Raji (cell line): ENCODE data around the gene GPR142.

ENCODE experiments used
- POLR2A ChIP-seq: IDR thresholded peaks from 2 replicates; pipeline ENCODE4 v1.6.1; 2011; ENCODE audit warnings: low read depth, low read length, control low read depth; ENCODE audit not compliant: insufficient read depth

The GPR142 gene

DNA sequence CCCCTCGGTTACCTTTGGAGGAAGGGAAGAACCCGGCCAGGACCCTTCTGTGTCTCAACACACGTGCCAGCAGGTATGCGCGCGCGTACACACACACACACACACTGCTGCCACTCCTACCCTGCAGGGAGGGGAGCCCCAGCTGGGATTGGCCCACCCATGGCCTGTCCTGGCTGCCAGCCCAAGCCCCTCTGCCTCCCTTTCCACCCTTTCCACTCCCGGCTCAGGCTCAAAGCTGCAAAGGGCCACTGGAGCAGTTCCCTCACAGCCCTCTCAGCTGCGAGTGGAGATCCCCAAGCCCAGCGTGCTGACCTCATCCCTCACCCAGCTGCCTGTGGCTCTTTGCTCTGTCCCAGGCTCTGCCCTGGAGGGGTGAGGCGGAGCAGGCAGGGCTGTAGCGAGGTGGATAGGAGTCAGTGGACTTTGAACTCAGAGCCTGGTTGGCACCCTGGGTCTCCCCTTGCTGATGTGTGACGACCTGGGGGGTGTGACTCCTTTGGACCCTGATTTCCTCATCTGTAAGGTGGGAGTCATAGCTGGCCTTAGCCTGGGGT is 26.8 kb upstream of the GPR142 start:
- TF ChIP-seq POLR2A, result no peak

DNA sequence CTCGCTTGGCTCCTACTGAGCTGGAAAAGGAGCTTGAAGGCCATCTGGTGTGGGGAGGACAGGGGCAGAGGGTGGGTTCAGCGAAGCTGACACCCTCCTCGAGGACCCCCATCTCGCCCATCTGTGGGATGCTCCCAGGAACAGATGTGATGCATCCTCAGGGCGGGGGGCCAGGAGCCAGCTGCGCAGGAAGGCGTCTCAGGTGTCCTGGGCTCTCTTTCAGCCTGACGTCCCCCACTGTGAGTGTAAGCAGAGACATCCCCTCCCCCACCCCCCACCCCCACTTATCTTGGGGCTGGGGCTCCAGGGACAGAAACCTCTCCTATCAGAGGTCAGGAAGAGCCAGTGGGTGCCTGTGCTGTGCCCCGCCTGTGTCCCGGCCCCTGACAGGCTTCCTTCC is 25.1 kb upstream of the GPR142 start:
- no peak for TF ChIP-seq POLR2A

DNA sequence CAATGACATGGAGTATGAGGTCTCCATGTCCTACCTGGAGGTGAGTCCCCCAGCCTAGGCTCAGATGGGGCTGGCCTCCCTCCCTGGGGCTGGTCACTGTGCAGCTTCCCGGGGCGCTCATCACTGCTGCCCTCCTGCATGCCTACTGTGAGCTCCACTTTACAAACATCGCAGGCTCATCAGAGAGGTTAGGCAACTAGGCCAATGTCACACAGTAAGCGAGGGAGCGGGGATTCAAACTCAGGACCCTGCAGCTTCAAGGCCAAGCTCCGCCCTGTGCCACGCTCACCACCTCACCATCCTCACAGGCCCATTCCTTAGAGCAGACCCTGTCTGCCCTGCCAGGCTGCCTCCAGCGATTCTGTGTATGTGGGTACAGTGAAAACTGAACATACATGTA is 24.2 kb upstream of the GPR142 start:
- TF ChIP-seq POLR2A, result no peak

DNA sequence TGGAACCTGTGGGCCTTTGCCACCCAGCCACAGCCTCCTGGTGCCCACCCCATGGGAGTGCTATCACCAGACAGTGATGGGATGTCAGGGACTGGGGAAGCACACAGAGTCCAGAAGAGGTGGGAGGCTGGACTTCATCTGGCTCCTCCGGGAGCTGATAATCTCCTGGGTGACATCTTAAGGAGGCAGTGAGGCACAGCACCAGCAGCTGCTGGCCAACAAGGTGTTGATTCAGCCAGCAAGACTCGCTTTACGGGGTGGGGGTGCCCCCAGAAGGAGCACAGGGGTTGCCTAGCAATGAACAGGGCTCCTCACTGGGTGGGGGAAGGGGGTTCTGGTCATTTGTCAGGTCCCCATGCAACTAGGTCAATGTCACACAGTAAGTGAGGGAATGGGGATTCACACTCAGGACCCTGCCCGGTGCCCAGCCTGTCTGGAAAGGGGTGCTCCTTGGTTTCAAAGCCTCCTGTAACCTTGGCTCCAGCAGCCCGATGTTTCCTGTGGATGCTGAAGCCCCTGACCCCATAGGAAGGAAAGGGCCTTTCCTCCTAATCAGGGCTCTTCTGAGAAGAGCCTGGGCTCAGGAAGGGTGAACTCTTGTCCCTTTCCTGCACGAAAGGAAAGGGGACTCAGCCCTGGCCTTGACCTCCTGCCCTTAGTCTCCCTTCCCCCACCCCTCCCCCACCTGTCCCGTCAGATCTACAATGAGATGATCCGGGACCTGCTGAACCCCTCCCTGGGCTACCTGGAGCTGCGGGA is 23.6 kb upstream of the GPR142 start:
- TF ChIP-seq POLR2A, result no peak

GRCh38 chr17:74344658-74345057 is 22.6 kb upstream of the GPR142 start:
- TF ChIP-seq POLR2A, result no peak

- no peak for TF ChIP-seq POLR2A
Measured at GRCh38 chr17:74345433-74346241, 21.7 kb upstream of the GPR142 start.

DNA sequence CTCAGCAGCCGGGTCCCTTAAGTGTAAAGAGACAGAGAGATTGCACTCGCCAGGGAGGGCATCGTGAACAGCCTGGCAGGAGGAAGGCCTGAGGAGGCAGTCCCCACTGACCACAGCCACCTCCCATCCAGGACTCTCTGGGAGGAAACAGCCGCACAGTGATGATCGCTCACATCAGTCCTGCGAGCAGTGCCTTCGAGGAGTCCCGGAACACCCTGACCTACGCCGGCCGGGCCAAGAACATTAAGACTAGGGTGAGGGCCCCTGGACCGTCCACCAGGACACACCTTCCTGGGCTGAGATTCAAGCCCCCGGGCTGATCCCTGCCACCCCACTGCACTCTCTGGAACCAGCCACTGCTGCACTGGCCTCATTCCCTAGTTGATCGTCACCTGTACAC is 19.7 kb upstream of the GPR142 start:
- TF ChIP-seq POLR2A, result no peak

- no peak for TF ChIP-seq POLR2A
Measured at GRCh38 chr17:74349120-74349519, 18.2 kb upstream of the GPR142 start.

- TF ChIP-seq POLR2A, result no peak
Measured at GRCh38 chr17:74350486-74350885, 16.8 kb upstream of the GPR142 start.

DNA sequence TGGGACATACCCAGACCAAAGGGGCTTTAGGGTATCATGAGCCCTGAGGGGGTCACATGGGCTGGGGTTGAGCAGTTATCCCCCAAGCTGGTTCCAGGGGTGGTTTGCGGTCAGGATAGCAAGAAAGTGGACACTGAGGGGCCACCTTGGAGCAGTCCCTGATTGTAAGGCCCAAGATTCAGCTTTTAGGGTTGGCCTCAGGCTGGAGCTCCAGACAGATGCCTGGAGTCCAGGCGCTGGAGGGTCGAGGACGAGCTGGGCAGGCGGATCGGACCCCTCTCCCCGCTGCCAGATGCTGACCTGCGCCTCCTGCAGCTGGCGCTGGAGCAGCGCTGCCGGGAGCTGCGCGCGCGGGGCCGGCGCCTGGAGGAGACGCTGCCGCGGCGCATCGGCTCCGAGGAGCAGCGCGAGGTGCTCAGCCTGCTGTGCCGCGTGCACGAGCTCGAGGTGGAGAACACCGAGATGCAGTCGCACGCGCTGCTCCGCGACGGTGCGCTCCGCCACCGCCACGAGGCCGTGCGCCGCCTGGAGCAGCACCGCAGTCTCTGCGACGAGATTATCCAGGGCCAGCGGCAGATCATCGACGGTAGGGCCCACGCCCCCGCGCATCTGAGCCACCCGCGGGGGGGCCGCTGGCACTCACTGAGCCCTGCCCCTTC is 15.6 kb upstream of the GPR142 start:
- TF ChIP-seq POLR2A, result no peak

DNA sequence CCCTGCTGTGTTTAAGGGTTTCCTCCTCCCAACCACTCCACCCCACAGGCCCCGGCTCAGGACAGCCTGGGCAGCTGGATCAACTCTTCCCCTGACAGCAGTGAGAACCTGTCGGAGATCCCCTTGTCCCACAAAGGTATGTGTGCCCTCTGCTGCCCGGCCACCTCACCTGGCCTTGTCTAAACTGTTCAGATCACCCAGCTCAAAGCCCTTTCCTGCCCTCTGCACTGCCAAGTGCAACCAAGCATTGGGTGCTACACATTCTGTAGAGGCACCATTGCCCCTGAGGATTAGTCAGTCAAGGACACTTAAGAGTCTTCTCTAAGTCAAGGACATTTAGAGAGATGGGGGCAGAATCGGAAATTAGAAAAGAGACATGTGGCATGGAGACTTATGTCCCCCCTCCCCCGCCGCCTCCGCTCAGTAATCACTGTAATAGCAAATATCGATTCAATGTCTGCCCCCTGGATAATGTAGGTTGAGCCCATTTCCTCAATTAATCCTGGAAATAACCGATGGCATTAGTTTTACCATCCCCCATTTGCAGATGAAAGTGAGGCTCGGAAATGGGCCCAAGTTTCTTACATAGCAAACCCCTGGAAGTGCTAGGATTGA is 13.8 kb upstream of the GPR142 start:
- no peak for TF ChIP-seq POLR2A

DNA sequence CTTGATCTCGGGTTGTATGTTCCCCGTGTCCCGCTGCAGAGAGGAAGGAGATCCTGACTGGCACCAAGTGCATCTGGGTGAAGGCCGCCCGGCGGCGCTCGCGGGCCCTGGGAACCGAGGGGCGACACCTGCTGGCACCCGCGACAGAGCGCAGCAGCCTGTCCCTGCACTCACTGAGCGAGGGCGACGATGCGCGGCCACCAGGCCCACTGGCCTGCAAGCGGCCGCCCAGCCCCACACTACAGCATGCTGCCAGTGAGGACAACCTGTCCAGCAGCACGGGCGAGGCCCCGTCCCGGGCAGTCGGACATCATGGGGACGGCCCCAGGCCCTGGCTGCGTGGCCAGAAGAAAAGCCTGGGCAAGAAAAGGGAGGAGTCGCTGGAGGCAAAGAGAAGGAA is 13.2 kb upstream of the GPR142 start:
- no peak for TF ChIP-seq POLR2A

GRCh38 chr17:74354561-74354960 is 12.7 kb upstream of the GPR142 start:
- TF ChIP-seq POLR2A, result no peak

DNA sequence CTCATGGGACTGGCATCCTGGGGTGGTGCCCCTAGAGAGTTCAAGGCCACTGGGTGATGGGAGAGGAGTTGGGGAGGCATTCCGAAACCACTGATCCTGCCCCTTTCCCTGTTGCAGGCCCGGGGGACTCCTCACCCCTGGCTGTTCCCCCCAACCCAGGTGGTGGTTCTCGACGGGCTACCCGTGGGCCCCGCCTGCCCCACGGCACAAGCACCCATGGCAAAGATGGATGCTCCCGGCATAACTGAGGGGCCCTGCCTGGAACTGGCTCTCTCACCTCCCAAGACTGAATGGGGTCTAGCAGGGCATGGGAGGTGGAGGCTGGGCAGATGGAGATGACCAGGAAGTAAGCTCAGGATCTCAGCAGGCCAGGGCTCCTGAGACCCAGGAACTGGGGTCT is 12.2 kb upstream of the GPR142 start:
- no peak for TF ChIP-seq POLR2A

- no peak for TF ChIP-seq POLR2A
Measured at GRCh38 chr17:74356646-74357465, 10.4 kb upstream of the GPR142 start.

GRCh38 chr17:74357466-74357809 is 9.9 kb upstream of the GPR142 start:
- no peak for TF ChIP-seq POLR2A
